ENCODE measurements around the gene TRIM52. TPM values are rescaled to one million over a fixed set of nuclear protein-coding genes. Genes with fewer than 3 reads are reported as not detected.

Gene TRIM52
- polyA plus RNA-seq, 1 of the 3 experiments (the other 2 are of a cell fraction): 6.4 TPM

GRCh38 chr5:181207214-181207959 lies 53.6 kb downstream of the TRIM52 start:
- peaks cover 0 to 21% of the 10 kb centered on the region in 2 experiments; a peak in 1 of 4 replicates for H3K4me1 ChIP-seq (ENCODE audit: control insufficient read depth in 1 of 2, insufficient read depth in 2 of 2, low read depth in 1 of 2, low read length in 1 of 2)
- no peaks in the 10 kb centered on the region for H3K9me3 ChIP-seq
- ChIA-PET POLR2A (interaction anchor here (0.6 to 2.4 kb wide), 8 partner anchors 15 to 35 kb away, joined by 3 to 8 read pairs (median 4); partner anchors contain the start of gene TRIM41), CTCF (interaction anchor here (0.9 to 6.5 kb wide), 8 partner anchors 10 to 38 kb away, joined by 3 to 72 read pairs (median 4); partner anchors contain the start of gene TRIM41)
- WGBS (ENCODE audit: low lambda C conversion rate): under 1% methylated on average over 36 of the region's 36 CpGs
- H2AFZ ChIP-seq (ENCODE audit: low read depth): peak overlapping the region; percentile 83
- no peaks in the 10 kb centered on the region for H3K36me3 ChIP-seq (replicated peaks in 1 of 2; ENCODE audit: control insufficient read depth in 1 of 2, insufficient read depth in 2 of 2, low read length in 1 of 2)
- H3K9ac ChIP-seq: peak overlapping the region; percentile 77; the same call in 1 of the 2 replicates
- DNase-seq: peak; percentile 63
- H4K20me1 ChIP-seq (ENCODE audit: insufficient read depth): no peaks in the 10 kb centered on the region; the same call in 1 of the 2 replicates
- no peaks in the 10 kb centered on the region for H3K79me2 ChIP-seq (ENCODE audit: insufficient read depth)
- H3K4me3 ChIP-seq (ENCODE audit: low read depth in 2 of 2, low read length in 1 of 2): peak overlapping the region; percentile 62 to 75
- H3K4me2 ChIP-seq: peak overlapping the region; percentile 80
- TF ChIP-seq RXRA (IDR thresholded peaks at IDR 0.05; ENCODE audit: borderline replicate concordance, low read depth): peak; percentile 72
- peak; percentile 3; the same call in 1 of the 2 replicates for TF ChIP-seq YY1 (IDR thresholded peaks at IDR 0.05; ENCODE audit: low read depth)
- TF ChIP-seq MAX (IDR thresholded peaks at IDR 0.05; ENCODE audit: low read depth): peak; percentile 31; the same call in 1 of the 2 replicates
- 0 out of 2 replicates have a peak, but pooled peaks have one; percentile 24 for TF ChIP-seq GATA2 (CRISPR knock-in tag; IDR thresholded peaks at IDR 0.05)
- peak; percentile 50; the same call in 1 of the 2 replicates for TF ChIP-seq FOSL2 (IDR thresholded peaks at IDR 0.05; ENCODE audit: borderline replicate concordance, low read depth)
- TF ChIP-seq GABPA (IDR thresholded peaks at IDR 0.05; ENCODE audit: low read depth): peak; percentile 42; the same call in 1 of the 2 replicates
- no peak for TF ChIP-seq ELF1 (IDR thresholded peaks at IDR 0.05)
- TF ChIP-seq MEF2A (IDR thresholded peaks at IDR 0.05; ENCODE audit: borderline replicate concordance, low read depth): no peak
- TF ChIP-seq RCOR1 (IDR thresholded peaks at IDR 0.05; ENCODE audit: low read length): 0 out of 2 replicates have a peak, but pooled peaks have one; percentile 39
- peak; percentile 78 for TF ChIP-seq TEAD4 (IDR thresholded peaks at IDR 0.05; ENCODE audit: borderline replicate concordance, insufficient read depth)
- TF ChIP-seq TCF12 (IDR thresholded peaks at IDR 0.05): no peak
- TF ChIP-seq CHD2 (IDR thresholded peaks at IDR 0.05; ENCODE audit: low read length, partially characterized antibody): peak; percentile 43
- TF ChIP-seq, protein P1, sequence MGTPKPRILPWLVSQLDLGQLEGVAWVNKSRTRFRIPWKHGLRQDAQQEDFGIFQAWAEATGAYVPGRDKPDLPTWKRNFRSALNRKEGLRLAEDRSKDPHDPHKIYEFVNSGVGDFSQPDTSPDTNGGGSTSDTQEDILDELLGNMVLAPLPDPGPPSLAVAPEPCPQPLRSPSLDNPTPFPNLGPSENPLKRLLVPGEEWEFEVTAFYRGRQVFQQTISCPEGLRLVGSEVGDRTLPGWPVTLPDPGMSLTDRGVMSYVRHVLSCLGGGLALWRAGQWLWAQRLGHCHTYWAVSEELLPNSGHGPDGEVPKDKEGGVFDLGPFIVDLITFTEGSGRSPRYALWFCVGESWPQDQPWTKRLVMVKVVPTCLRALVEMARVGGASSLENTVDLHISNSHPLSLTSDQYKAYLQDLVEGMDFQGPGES (IDR thresholded peaks at IDR 0.05; ENCODE audit: low read depth, low read length): 0 out of 2 replicates have a peak, but pooled peaks have one; percentile 9
- peak; percentile 32; the same call in 1 of the 2 replicates for TF ChIP-seq MXI1 (IDR thresholded peaks at IDR 0.05; ENCODE audit: low read depth, low read length)
- TF ChIP-seq RAD21 (IDR thresholded peaks at IDR 0.05; ENCODE audit: low read length): no peak
- TF ChIP-seq NRF1 (IDR thresholded peaks at IDR 0.05; ENCODE audit: low read depth, low read length): no peak
- no peak for TF ChIP-seq JUND (IDR thresholded peaks at IDR 0.05)
- H3K27me3 ChIP-seq (ENCODE audit: insufficient read depth): no peaks in the 10 kb centered on the region
- peak overlapping the region; percentile 58 to 82 for H3K27ac ChIP-seq (ENCODE audit: low read depth in 2 of 2, low read length in 1 of 2)
- no peaks in the 10 kb centered on the region for H3K9me2 ChIP-seq
- peaks cover 27% of the 10 kb centered on the region for H3F3A ChIP-seq (replicated peaks; ENCODE audit: insufficient read depth)

Data from SK-N-SH (cell line).